ENCODE results near the gene OR5K3.

OR5K3 gene

DNA sequence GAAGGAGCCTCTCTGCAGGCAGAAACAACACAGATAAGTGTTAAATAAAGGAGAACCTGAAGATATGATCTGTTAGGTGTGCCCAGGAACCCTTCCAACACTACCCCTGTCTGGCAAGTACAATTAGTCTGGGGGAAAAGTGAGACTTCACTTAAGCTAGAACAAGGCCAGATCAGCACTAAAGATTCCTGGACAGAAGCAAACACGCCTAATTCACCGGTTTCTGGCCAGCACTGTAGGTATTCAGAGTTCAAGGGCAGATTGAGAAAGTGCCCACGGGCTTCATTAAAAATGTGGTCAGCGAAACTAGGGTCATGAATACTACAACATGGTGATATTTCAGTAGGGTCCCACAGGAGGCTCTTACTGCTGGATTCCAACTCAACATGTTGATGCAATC lies 43.9 kb downstream of the OR5K3 start:
- DNase-seq, result no peak

DNA sequence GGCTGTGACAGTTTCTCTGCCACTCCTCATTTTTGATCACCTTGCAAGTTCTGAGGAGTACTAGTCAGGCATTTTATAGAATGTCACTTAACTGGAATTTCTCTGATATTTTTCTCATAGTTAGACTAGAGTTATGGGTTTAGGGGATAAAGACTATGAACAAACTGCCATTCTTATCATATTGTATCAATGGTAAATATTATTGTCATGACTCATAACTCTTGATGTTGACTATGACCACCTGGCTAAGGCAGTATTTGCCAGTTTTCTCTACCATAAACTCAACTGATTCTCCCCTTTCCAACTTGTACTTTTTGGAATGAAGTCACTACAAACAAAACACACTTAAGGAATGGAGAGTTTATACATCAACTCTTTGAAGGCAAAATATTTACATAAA lies 49.8 kb downstream of the OR5K3 start:
- DNase-seq, result no peak

All from stimulated activated CD4-positive, alpha-beta T cell treated with anti-CD3 and anti-CD28 coated beads, Interleukin-2, amount 100 ng/mL, for 48 hours (primary cell).